HEK293 (cell line): Measurements from ENCODE around the gene CLEC16A.

Experiments used
- KLF10 ChIP-seq: fragments of 450-650 bp; IDR thresholded peaks from 2 replicates; pipeline ENCODE4 v1.5.1; 2018; ENCODE audit warnings: missing biosample characterization, mild to moderate bottlenecking, missing genetic modification characterization
- SALL2 ChIP-seq: fragments of 450-650 bp; formaldehyde crosslinking; IDR thresholded peaks from 2 replicates; pipeline ENCODE4 v1.5.0; 2017; ENCODE audit warnings: missing biosample characterization, mild to moderate bottlenecking, missing genetic modification characterization, borderline replicate concordance
- SCRT1 ChIP-seq: fragments of 450-650 bp; formaldehyde crosslinking; IDR thresholded peaks from 2 replicates; pipeline ENCODE4 v1.5.1; 2016; ENCODE audit warnings: missing biosample characterization, missing genetic modification characterization, borderline replicate concordance
- ZBTB7A ChIP-seq: fragments of 450-650 bp; formaldehyde crosslinking; IDR thresholded peaks from 2 replicates; pipeline ENCODE4 v1.5.1; 2016; ENCODE audit warnings: low read depth, missing biosample characterization, missing genetic modification characterization
- ZNF121 ChIP-seq: fragments of 450-650 bp; formaldehyde crosslinking; IDR thresholded peaks from 2 replicates; pipeline ENCODE4 v1.5.1; 2016; ENCODE audit warnings: missing biosample characterization, missing genetic modification characterization
- ZNF248 ChIP-seq: fragments of 450-650 bp; formaldehyde crosslinking; IDR thresholded peaks from 2 replicates; pipeline ENCODE4 v1.5.1; 2017; ENCODE audit warnings: missing biosample characterization, missing genetic modification characterization
- ZNF266 ChIP-seq: fragments of 450-650 bp; formaldehyde crosslinking; IDR thresholded peaks from 2 replicates; pipeline ENCODE4 v1.5.1; 2016; ENCODE audit warnings: missing biosample characterization, missing genetic modification characterization, low read depth
- ZNF324 ChIP-seq: fragments of 450-650 bp; formaldehyde crosslinking; IDR thresholded peaks from 2 replicates; pipeline ENCODE4 v1.5.1; 2016; ENCODE audit warnings: missing biosample characterization, missing genetic modification characterization
- ZNF341 ChIP-seq: fragments of 450-650 bp; formaldehyde crosslinking; IDR thresholded peaks from 2 replicates; pipeline ENCODE4; 2016; ENCODE audit warnings: low read depth, missing biosample characterization, missing genetic modification characterization
- ZNF747 ChIP-seq: fragments of 450-650 bp; formaldehyde crosslinking; IDR thresholded peaks from 2 replicates; pipeline ENCODE4 v1.5.1; 2016; ENCODE audit warnings: missing biosample characterization, missing genetic modification characterization
- TF ChIP-seq, protein P1 (sequence below): fragments of 450-650 bp; formaldehyde crosslinking; IDR thresholded peaks from 2 replicates; pipeline ENCODE4 v1.5.1; 2016; ENCODE audit warnings: missing biosample characterization, missing genetic modification characterization

DNA sequence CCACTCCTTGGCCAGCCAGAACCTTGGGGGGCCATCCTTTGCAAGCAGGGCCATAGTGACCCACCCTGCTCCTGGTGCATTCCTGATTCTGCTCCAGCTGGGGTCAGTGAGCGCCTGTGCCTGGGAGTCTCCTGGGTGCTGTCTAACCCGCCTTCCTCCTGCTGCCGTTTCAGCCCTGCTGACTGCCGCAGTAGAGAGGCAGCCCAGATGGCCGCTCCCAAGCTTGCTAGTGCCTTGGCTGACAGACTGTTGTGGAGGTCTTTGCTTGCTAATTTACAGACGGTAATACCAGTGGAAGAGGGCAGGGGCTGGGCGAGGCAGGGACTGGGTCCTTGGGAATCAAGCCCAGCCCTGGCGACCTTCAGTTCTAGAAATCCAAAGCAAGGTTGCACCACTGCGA lies 212.0 kb downstream of the CLEC16A start:
- TF ChIP-seq ZNF324 (tag by site-specific recombination): no peak
- no peak for TF ChIP-seq ZNF121 (tag by site-specific recombination)
- no peak for TF ChIP-seq ZNF747 (tag by site-specific recombination)
- TF ChIP-seq KLF10 (tag by site-specific recombination): no peak
- no peak for TF ChIP-seq ZNF266
- TF ChIP-seq, protein P1, sequence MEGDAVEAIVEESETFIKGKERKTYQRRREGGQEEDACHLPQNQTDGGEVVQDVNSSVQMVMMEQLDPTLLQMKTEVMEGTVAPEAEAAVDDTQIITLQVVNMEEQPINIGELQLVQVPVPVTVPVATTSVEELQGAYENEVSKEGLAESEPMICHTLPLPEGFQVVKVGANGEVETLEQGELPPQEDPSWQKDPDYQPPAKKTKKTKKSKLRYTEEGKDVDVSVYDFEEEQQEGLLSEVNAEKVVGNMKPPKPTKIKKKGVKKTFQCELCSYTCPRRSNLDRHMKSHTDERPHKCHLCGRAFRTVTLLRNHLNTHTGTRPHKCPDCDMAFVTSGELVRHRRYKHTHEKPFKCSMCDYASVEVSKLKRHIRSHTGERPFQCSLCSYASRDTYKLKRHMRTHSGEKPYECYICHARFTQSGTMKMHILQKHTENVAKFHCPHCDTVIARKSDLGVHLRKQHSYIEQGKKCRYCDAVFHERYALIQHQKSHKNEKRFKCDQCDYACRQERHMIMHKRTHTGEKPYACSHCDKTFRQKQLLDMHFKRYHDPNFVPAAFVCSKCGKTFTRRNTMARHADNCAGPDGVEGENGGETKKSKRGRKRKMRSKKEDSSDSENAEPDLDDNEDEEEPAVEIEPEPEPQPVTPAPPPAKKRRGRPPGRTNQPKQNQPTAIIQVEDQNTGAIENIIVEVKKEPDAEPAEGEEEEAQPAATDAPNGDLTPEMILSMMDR: no peak
- TF ChIP-seq ZNF341: no peak
- TF ChIP-seq ZBTB7A (tag by site-specific recombination): no peak
- TF ChIP-seq SCRT1 (tag by site-specific recombination): no peak
- no peak for TF ChIP-seq ZNF248 (tag by site-specific recombination)
- no peak for TF ChIP-seq SALL2
